ENCODE measurements around the gene P3H4. TPM values are rescaled to one million over a fixed set of nuclear protein-coding genes. Genes with fewer than 3 reads are reported as not detected.

Gene P3H4
- polyA plus RNA-seq, 1 donor from 2014 or later, result 17.8 TPM

DNA sequence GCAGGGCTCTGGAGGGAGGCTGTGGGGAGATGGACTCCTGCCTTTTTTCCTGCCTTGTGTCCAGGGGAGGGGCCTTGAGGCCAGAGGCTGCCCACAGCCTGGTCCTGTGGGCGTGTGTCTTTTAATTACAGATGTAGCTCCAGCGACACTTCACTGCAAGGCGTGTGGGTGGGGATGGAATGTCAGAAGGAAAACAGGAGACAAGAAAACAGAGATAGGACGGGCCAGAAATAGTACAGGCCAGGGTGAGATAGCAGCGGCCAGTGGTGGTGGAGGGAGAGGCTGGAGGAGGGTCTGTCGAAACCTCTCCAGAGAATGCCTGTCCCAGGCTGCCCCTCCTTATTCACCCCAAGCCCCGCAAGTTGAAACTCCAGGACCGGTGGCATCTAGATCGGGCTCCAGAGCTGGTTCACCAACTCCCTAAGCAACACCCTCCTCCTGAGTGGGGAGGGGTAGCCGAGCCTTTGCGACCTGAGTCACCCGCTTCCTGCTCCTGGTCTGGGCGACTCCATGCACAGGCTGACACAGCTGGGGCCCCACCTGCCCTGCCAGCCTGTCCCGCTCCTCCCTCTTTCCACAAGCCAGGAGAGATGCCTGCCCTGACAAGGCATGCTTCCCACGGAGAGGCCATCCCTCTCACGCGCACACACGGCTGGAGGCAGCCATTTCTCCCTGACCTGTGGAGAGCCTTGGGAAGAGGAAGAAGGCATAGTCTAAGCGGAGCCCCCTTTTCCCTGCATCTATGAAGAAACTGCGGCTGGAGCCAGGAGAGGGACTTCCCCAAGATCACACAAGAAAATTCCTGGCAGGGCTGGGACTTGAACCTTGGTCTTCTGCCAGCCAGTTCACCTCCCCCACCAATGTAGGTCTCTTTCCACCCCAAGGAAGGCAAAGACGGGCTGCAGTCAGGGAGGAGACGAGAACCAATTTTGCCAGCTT is 18.6 kb downstream of the P3H4 start:
- H3K9me3 ChIP-seq (ENCODE audit: low read length), result no peaks in the 10 kb centered on the region
- H3K9me2 ChIP-seq (ENCODE audit: insufficient read depth, low read length), result no peaks in the 10 kb centered on the region
- no peaks in the 10 kb centered on the region for H3K79me2 ChIP-seq (replicated peaks; ENCODE audit: insufficient read depth, low read length)
- H3K4me3 ChIP-seq (ENCODE audit: low read length), result no peak overlapping the region
- H3K4me2 ChIP-seq (ENCODE audit: low read length), result no peak overlapping the region
- H3K27me3 ChIP-seq (ENCODE audit: insufficient read depth, low read depth, low read length), result no peaks in the 10 kb centered on the region
- no peaks in the 10 kb centered on the region for H3K36me3 ChIP-seq (ENCODE audit: insufficient read depth, low read length)
- H3K9ac ChIP-seq (ENCODE audit: low read length), result no peak overlapping the region
- no peaks in the 10 kb centered on the region for H3F3A ChIP-seq (ENCODE audit: insufficient read depth, low read length, poor library complexity, severe bottlenecking)
- H2AFZ ChIP-seq (ENCODE audit: low read depth, low read length), result no peak overlapping the region
- no peaks in the 10 kb centered on the region for H4K20me1 ChIP-seq (ENCODE audit: insufficient read depth)
- no peak for TF ChIP-seq RAD21 (conservative IDR thresholded peaks at IDR 0.05)
- TF ChIP-seq, protein P1, sequence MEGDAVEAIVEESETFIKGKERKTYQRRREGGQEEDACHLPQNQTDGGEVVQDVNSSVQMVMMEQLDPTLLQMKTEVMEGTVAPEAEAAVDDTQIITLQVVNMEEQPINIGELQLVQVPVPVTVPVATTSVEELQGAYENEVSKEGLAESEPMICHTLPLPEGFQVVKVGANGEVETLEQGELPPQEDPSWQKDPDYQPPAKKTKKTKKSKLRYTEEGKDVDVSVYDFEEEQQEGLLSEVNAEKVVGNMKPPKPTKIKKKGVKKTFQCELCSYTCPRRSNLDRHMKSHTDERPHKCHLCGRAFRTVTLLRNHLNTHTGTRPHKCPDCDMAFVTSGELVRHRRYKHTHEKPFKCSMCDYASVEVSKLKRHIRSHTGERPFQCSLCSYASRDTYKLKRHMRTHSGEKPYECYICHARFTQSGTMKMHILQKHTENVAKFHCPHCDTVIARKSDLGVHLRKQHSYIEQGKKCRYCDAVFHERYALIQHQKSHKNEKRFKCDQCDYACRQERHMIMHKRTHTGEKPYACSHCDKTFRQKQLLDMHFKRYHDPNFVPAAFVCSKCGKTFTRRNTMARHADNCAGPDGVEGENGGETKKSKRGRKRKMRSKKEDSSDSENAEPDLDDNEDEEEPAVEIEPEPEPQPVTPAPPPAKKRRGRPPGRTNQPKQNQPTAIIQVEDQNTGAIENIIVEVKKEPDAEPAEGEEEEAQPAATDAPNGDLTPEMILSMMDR (IDR thresholded peaks at IDR 0.05; ENCODE audit: poor library complexity, severe bottlenecking), result no peak
- no peak for TF ChIP-seq EP300 (conservative IDR thresholded peaks at IDR 0.05; ENCODE audit: poor library complexity, severe bottlenecking)
- no peak for TF ChIP-seq POLR2AphosphoS5 (IDR thresholded peaks at IDR 0.05)
- TF ChIP-seq MXI1 (conservative IDR thresholded peaks at IDR 0.05; ENCODE audit: poor library complexity, severe bottlenecking), result no peak
- no peak for TF ChIP-seq REST (IDR thresholded peaks at IDR 0.05; ENCODE audit: borderline replicate concordance)
- TF ChIP-seq TAF1 (IDR thresholded peaks at IDR 0.05; ENCODE audit: low read depth), result no peak
- TF ChIP-seq EZH2 (IDR thresholded peaks at IDR 0.05; ENCODE audit: borderline replicate concordance, insufficient read depth, low read length, poor library complexity, severe bottlenecking), result no peak
- no peak for TF ChIP-seq SMC3 (conservative IDR thresholded peaks at IDR 0.05; ENCODE audit: poor library complexity)
- no peak overlapping the region for H3K27ac ChIP-seq (ENCODE audit: low read length)

GRCh38 chr17:41787021-41787418 is 24.7 kb downstream of the P3H4 start:
- Histone ChIP-seq H3K27ac (ENCODE audit: low read length) (no peak overlapping the region), H3K9me2 (ENCODE audit: insufficient read depth, low read length) (no peaks in the 10 kb centered on the region), H2AFZ (ENCODE audit: low read depth, low read length) (no peak overlapping the region), H4K20me1 (ENCODE audit: insufficient read depth) (no peaks in the 10 kb centered on the region), H3K4me3 (ENCODE audit: low read length) (peak overlapping the region; percentile 76), H3K36me3 (ENCODE audit: insufficient read depth, low read length) (no peaks in the 10 kb centered on the region), H3K27me3 (ENCODE audit: insufficient read depth, low read depth, low read length) (no peaks in the 10 kb centered on the region), H3K9me3 (ENCODE audit: low read length) (no peaks in the 10 kb centered on the region), H3K4me2 (ENCODE audit: low read length) (no peak overlapping the region), H3K9ac (ENCODE audit: low read length) (no peak overlapping the region), H3K79me2 (replicated peaks; ENCODE audit: insufficient read depth, low read length) (peaks cover 42% of the 10 kb centered on the region), H3F3A (ENCODE audit: insufficient read depth, low read length, poor library complexity, severe bottlenecking) (no peaks in the 10 kb centered on the region)
- TF ChIP-seq TAF1 (IDR thresholded peaks at IDR 0.05; ENCODE audit: low read depth) (no peak), SMC3 (conservative IDR thresholded peaks at IDR 0.05; ENCODE audit: poor library complexity) (no peak)
